IMR-90 (cell line): ENCODE measurements around the gene BUB1. TPM values are rescaled to one million over a fixed set of nuclear protein-coding genes. Genes with fewer than 3 reads are reported as not detected.

Source experiments
- ATAC-seq: fragments of 200-7000 bp; cut with Tn5 transposase; 2 replicates; pipeline ENCODE4 v1.9.1; 2020; ENCODE audit warnings: low read depth, mild to moderate bottlenecking, moderate library complexity
- BruUV-seq: library from RNA; stranded (reverse); fragments of 400-500 nt; replicated peaks from 2 replicates; lab custom pipeline; 2021; lab: Mats Ljungman, UMichigan
- CTCF ChIA-PET: fragments of 300-600 bp; formaldehyde crosslinking; extraction: SDS; loops from one replicate; lab custom pipeline; 2021; ENCODE audit warnings: antibody characterized with exemption; lab: Yijun Ruan, JAX
- POLR2A ChIA-PET: fragments of 300-600 bp; sonication (Branson Sonifier 250); formaldehyde crosslinking; loops from one replicate; lab custom pipeline; 2022; ENCODE audit warnings: antibody characterized with exemption; ENCODE audit not compliant: unreplicated experiment; lab: Charles Lee
- DNase-seq: peaks from one replicate; pipeline ENCODE4 v3.0.0; 2013
- H2AFZ ChIP-seq: replicated peaks from 2 replicates; pipeline ENCODE3; 2013; ENCODE audit warnings: low read length, mild to moderate bottlenecking; ENCODE audit not compliant: poor library complexity
- H2AK5ac ChIP-seq: 2 replicates; pipeline ENCODE4 v1.6.1; 2013; ENCODE audit warnings: low read depth, low read length, inconsistent platforms
- H2AK9ac ChIP-seq: replicated peaks from 2 replicates; pipeline ENCODE3; 2013; ENCODE audit warnings: mild to moderate bottlenecking, low read depth, low read length, moderate library complexity; ENCODE audit not compliant: poor library complexity
- H2BK120ac ChIP-seq: 2 replicates; pipeline ENCODE4 v1.6.1; 2013; ENCODE audit warnings: low read depth, low read length, inconsistent platforms
- H2BK15ac ChIP-seq: 3 replicates; pipeline ENCODE4 v1.6.1; 2013; ENCODE audit warnings: low read depth, low read length, inconsistent platforms
- H2BK20ac ChIP-seq: 2 replicates; pipeline ENCODE4 v1.6.1; 2013; ENCODE audit warnings: low read depth, mild to moderate bottlenecking, inconsistent platforms, low read length, moderate library complexity
- H2BK5ac ChIP-seq: 2 replicates; pipeline ENCODE4 v1.6.1; 2013; ENCODE audit warnings: mild to moderate bottlenecking, low read depth, low read length, inconsistent platforms; ENCODE audit not compliant: poor library complexity, severe bottlenecking
- H3K14ac ChIP-seq: replicated peaks from 2 replicates; pipeline ENCODE4 v1.6.1; 2013; ENCODE audit warnings: low read depth, low read length, inconsistent platforms
- H3K18ac ChIP-seq: 2 replicates; pipeline ENCODE4 v1.6.1; 2013; ENCODE audit warnings: low read depth, low read length, control low read depth
- H3K23ac ChIP-seq: 2 replicates; pipeline ENCODE4 v1.6.1; 2013; ENCODE audit warnings: low read depth, low read length, inconsistent platforms
- H3K27ac ChIP-seq: 2 replicates; pipeline ENCODE4 v1.5.1; 2013; ENCODE audit warnings: mild to moderate bottlenecking, control low read depth, low read length; ENCODE audit not compliant: insufficient read depth
- H3K27me3 ChIP-seq: 2 replicates; pipeline ENCODE4 v1.6.1; 2013; ENCODE audit warnings: low read length; ENCODE audit not compliant: control insufficient read depth, insufficient read depth
- H3K36me3 ChIP-seq: 2 replicates; pipeline ENCODE4 v1.6.1; 2013; ENCODE audit warnings: low read length, mixed read lengths; ENCODE audit not compliant: control insufficient read depth, insufficient read depth
- H3K4ac ChIP-seq: 2 replicates; pipeline ENCODE4 v1.6.1; 2013; ENCODE audit warnings: low read depth, low read length, inconsistent platforms
- H3K4me1 ChIP-seq: 2 replicates; pipeline ENCODE4 v1.6.1; 2013; ENCODE audit warnings: low read length, mixed read lengths; ENCODE audit not compliant: control insufficient read depth, insufficient read depth
- H3K4me2 ChIP-seq: 2 replicates; pipeline ENCODE4 v1.6.1; 2013; ENCODE audit warnings: low read depth, mild to moderate bottlenecking, control low read depth, low read length, moderate library complexity
- H3K4me3 ChIP-seq: 2 replicates; pipeline ENCODE4 v1.5.1; 2013; ENCODE audit warnings: low read depth, mild to moderate bottlenecking, control low read depth, low read length, moderate library complexity; ENCODE audit not compliant: insufficient read depth
- H3K56ac ChIP-seq: 2 replicates; pipeline ENCODE4 v1.6.1; 2013; ENCODE audit warnings: low read length, inconsistent platforms; ENCODE audit not compliant: insufficient read depth; ENCODE audit errors: extremely low read depth
- H3K79me1 ChIP-seq, 2 experiments: 2 replicates each; pipeline ENCODE4 v1.6.1; 2013; ENCODE audit warnings: low read length in 2 of 2, inconsistent platforms in 1 of 2, low read depth in 1 of 2
- H3K9ac ChIP-seq: 2 replicates; pipeline ENCODE4 v1.6.1; 2013; ENCODE audit warnings: low read depth, low read length, control low read depth
- H3K9me1 ChIP-seq: 2 replicates; pipeline ENCODE4 v1.6.1; 2013; ENCODE audit warnings: low read length, inconsistent platforms; ENCODE audit not compliant: insufficient read depth
- H3K9me3 ChIP-seq: 2 replicates; pipeline ENCODE4 v1.6.1; 2013; ENCODE audit warnings: low read length; ENCODE audit not compliant: control insufficient read depth, insufficient read depth
- H4K20me1 ChIP-seq: 2 replicates; pipeline ENCODE4 v1.6.1; 2013; ENCODE audit warnings: low read length, inconsistent platforms; ENCODE audit not compliant: insufficient read depth
- H4K5ac ChIP-seq: 2 replicates; pipeline ENCODE4 v1.6.1; 2013; ENCODE audit warnings: mild to moderate bottlenecking, low read depth, low read length, control low read depth
- H4K8ac ChIP-seq, 2 experiments: 2 replicates each; pipeline ENCODE4 v1.6.1; 2013; ENCODE audit warnings: low read depth in 2 of 2, low read length in 2 of 2, control low read depth in 1 of 2, inconsistent platforms in 1 of 2
- H4K91ac ChIP-seq: 2 replicates; pipeline ENCODE4 v1.6.1; 2013; ENCODE audit warnings: low read depth, low read length, inconsistent platforms; ENCODE audit not compliant: insufficient read depth
- BHLHE40 ChIP-seq: fragments of 150-350 bp; IDR thresholded peaks from 2 replicates; pipeline ENCODE4 v1.6.1; 2016; ENCODE audit warnings: mild to moderate bottlenecking, low read depth, low read length
- CEBPB ChIP-seq: IDR thresholded peaks from 2 replicates; pipeline ENCODE4 v1.6.1; 2012; ENCODE audit warnings: low read depth, low read length, improper control_type of control experiment
- CHD1 ChIP-seq: IDR thresholded peaks from 2 replicates; pipeline ENCODE4 v1.6.1; 2012; ENCODE audit warnings: low read depth, low read length, improper control_type of control experiment
- FOS ChIP-seq: fragments of 150-350 bp; IDR thresholded peaks from 2 replicates; pipeline ENCODE4 v1.6.1; 2016; ENCODE audit warnings: low read depth, low read length
- MAFK ChIP-seq: IDR thresholded peaks from 2 replicates; pipeline ENCODE4 v1.6.1; 2012; ENCODE audit warnings: low read depth, low read length, improper control_type of control experiment
- MAZ ChIP-seq: IDR thresholded peaks from 2 replicates; pipeline ENCODE4 v1.6.1; 2012; ENCODE audit warnings: low read depth, mild to moderate bottlenecking, low read length, improper control_type of control experiment, moderate library complexity, borderline replicate concordance
- MXI1 ChIP-seq: IDR thresholded peaks from 2 replicates; pipeline ENCODE4 v1.6.1; 2012; ENCODE audit warnings: low read depth, mild to moderate bottlenecking, low read length, moderate library complexity, borderline replicate concordance
- NFE2L2 ChIP-seq: fragments of 150-350 bp; IDR thresholded peaks from 2 replicates; pipeline ENCODE4 v1.6.1; 2016; ENCODE audit warnings: low read depth, mild to moderate bottlenecking, low read length
- POLR2A ChIP-seq: IDR thresholded peaks from 2 replicates; pipeline ENCODE4 v1.6.1; 2012; ENCODE audit warnings: mild to moderate bottlenecking, low read depth, low read length
- RAD21 ChIP-seq: IDR thresholded peaks from 2 replicates; pipeline ENCODE4 v1.6.1; 2012; ENCODE audit warnings: low read length, improper control_type of control experiment
- RCOR1 ChIP-seq: IDR thresholded peaks from 2 replicates; pipeline ENCODE4 v1.6.1; 2012; ENCODE audit warnings: mild to moderate bottlenecking, low read length, improper control_type of control experiment; ENCODE audit not compliant: insufficient replicate concordance
- RFX5 ChIP-seq: IDR thresholded peaks from 2 replicates; pipeline ENCODE4 v1.8.0; 2012; ENCODE audit warnings: low read depth, mild to moderate bottlenecking, low read length, moderate library complexity
- SMC3 ChIP-seq: fragments of 150-350 bp; IDR thresholded peaks from 2 replicates; pipeline ENCODE4 v1.6.1; 2016; ENCODE audit warnings: low read depth, mild to moderate bottlenecking, antibody characterized with exemption, low read length, moderate library complexity
- WGBS, 2 experiments: methylation state at CpG; one replicate each; pipeline versions ENCODE4 v1.1.5 to v1.1.7; 2013; ENCODE audit warnings: missing lambda C conversion rate in 2 of 2; ENCODE audit not compliant: insufficient read length in 1 of 2; ENCODE audit errors: extremely low coverage in 2 of 2; 5-methylcytosine and 5-hydroxymethylcytosine counted together
- dilution Hi-C: fragments of 300-500 bp; cut with HindIII; formaldehyde crosslinking; loops from one replicate; pipeline ENCODE4 v1.14.3; 2018; ENCODE audit warnings: low sequenced_read_pairs; ENCODE audit not compliant: unreplicated experiment
- in situ Hi-C: fragments of 300-500 bp; cut with MboI; formaldehyde crosslinking; loops from 3 replicates; pipeline ENCODE4 v1.14.3; 2019; ENCODE audit warnings: low sequenced_read_pairs, inconsistent platforms, mixed read lengths
- intact Hi-C: fragments of 100-400 bp; cut with micrococcal nuclease; formaldehyde crosslinking; loops from 2 replicates; pipeline ENCODE4 v1.10.0; 2022
- polyA plus RNA-seq, 3 experiments: library from polyadenylated mRNA; depleted of rRNA; stranded (reverse); fragments of >200 nt; gene quantifications; 2 replicates each; pipeline ENCODE4 v1.2.3, GENCODE V29; 2012; ENCODE audit warnings: low replicate concordance in 1 of 3
- total RNA-seq: library from RNA; depleted of rRNA; stranded (reverse); fragments of >200 nt; gene quantifications from 2 replicates; pipeline ENCODE4 v1.2.3, GENCODE V29; 2012
- TF ChIP-seq, protein P1 (sequence below): fragments of 150-350 bp; IDR thresholded peaks from 2 replicates; pipeline ENCODE4 v1.6.1; 2017; ENCODE audit warnings: mild to moderate bottlenecking, antibody characterized with exemption, low read length, low read depth
- TF ChIP-seq, protein P2 (sequence below): conservative IDR thresholded peaks from 2 replicates; pipeline ENCODE4 v1.5.1; 2012; ENCODE audit warnings: mild to moderate bottlenecking, low read depth, low read length, improper control_type of control experiment
- TF ChIP-seq, protein P3 (sequence below): fragments of 150-350 bp; IDR thresholded peaks from 2 replicates; pipeline ENCODE4 v1.6.1; 2016; ENCODE audit warnings: low read depth, mild to moderate bottlenecking, low read length, moderate library complexity, borderline replicate concordance

BUB1 gene
- total and polyA plus RNA-seq, 2 of the 4 experiments (the other 2 are of a cell fraction) = 19.6 to 43.4 TPM

DNA sequence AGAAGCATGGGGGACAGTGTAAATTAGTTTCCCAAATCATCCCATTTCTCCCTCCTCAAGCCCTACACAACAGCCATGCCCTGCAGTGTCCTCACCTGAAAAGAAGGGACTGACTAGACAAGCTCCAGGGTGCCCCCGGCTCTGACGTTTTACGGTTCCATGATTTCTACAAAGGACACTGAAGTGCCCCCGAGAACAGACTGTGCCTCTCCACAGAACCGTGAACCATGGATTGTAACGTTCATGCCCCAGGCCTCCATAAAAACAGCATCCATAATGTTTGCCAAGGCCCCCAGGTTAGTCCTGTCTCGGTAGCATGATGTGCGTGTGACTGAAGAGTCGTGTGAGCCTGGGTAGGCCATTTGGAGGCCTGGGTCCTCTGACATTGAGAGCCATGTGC lies 47.5 kb upstream of the BUB1 start:
- CTCF ChIA-PET = no interaction called here
- dilution Hi-C loops = no loop called here

More for the DNA sequence above, 47.5 kb upstream of the BUB1 start:
- Histone ChIP-seq H3K4ac (no peak overlapping the region), H2BK20ac (no peak overlapping the region), H3K9ac (no peak overlapping the region), H3K56ac (no peak overlapping the region), H4K8ac (no peak overlapping the region), H3K4me1 (no peaks in the 10 kb centered on the region), H3K23ac (no peak overlapping the region), H4K20me1 (no peaks in the 10 kb centered on the region), H3K14ac (no peak overlapping the region), H4K91ac (no peak overlapping the region), H3K4me3 (no peak overlapping the region), H2BK15ac (no peak overlapping the region), H2BK5ac (no peak overlapping the region), H2AK5ac (no peak overlapping the region), H3K9me1 (no peaks in the 10 kb centered on the region), H3K4me2 (no peak overlapping the region), H3K36me3 (no peaks in the 10 kb centered on the region), H3K27me3 (peaks cover 42% of the 10 kb centered on the region), H3K27ac (no peak overlapping the region), H2AFZ (no peak overlapping the region), H3K18ac (no peak overlapping the region), H3K9me3 (no peaks in the 10 kb centered on the region), H2AK9ac (no peak overlapping the region), H2BK120ac (no peak overlapping the region), H4K5ac (no peak overlapping the region), H3K79me1 (no peaks in the 10 kb centered on the region)
- no peak for ATAC-seq
- no peak for DNase-seq
- POLR2A ChIA-PET = no interaction called here
- in situ Hi-C loops = no loop called here
- TF ChIP-seq, protein P1, sequence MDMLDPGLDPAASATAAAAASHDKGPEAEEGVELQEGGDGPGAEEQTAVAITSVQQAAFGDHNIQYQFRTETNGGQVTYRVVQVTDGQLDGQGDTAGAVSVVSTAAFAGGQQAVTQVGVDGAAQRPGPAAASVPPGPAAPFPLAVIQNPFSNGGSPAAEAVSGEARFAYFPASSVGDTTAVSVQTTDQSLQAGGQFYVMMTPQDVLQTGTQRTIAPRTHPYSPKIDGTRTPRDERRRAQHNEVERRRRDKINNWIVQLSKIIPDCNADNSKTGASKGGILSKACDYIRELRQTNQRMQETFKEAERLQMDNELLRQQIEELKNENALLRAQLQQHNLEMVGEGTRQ = no peak
- no peak for TF ChIP-seq MAFK
- no peak for TF ChIP-seq MXI1
- TF ChIP-seq, protein P2, sequence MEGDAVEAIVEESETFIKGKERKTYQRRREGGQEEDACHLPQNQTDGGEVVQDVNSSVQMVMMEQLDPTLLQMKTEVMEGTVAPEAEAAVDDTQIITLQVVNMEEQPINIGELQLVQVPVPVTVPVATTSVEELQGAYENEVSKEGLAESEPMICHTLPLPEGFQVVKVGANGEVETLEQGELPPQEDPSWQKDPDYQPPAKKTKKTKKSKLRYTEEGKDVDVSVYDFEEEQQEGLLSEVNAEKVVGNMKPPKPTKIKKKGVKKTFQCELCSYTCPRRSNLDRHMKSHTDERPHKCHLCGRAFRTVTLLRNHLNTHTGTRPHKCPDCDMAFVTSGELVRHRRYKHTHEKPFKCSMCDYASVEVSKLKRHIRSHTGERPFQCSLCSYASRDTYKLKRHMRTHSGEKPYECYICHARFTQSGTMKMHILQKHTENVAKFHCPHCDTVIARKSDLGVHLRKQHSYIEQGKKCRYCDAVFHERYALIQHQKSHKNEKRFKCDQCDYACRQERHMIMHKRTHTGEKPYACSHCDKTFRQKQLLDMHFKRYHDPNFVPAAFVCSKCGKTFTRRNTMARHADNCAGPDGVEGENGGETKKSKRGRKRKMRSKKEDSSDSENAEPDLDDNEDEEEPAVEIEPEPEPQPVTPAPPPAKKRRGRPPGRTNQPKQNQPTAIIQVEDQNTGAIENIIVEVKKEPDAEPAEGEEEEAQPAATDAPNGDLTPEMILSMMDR = no peak
- no peak for TF ChIP-seq BHLHE40
- TF ChIP-seq FOS = no peak
- TF ChIP-seq SMC3 = no peak
- TF ChIP-seq CEBPB = no peak
- no peak for TF ChIP-seq RAD21
- no peak for TF ChIP-seq RCOR1
- TF ChIP-seq POLR2A = no peak
- TF ChIP-seq CHD1 = no peak
- no peak for TF ChIP-seq RFX5
- TF ChIP-seq MAZ = no peak
- TF ChIP-seq NFE2L2 = no peak
- TF ChIP-seq, protein P3, sequence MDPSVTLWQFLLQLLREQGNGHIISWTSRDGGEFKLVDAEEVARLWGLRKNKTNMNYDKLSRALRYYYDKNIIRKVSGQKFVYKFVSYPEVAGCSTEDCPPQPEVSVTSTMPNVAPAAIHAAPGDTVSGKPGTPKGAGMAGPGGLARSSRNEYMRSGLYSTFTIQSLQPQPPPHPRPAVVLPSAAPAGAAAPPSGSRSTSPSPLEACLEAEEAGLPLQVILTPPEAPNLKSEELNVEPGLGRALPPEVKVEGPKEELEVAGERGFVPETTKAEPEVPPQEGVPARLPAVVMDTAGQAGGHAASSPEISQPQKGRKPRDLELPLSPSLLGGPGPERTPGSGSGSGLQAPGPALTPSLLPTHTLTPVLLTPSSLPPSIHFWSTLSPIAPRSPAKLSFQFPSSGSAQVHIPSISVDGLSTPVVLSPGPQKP = no peak
- intact Hi-C loops = no loop called here
- BruUV-seq = no TSS peak
- 87% methylated on average over 3 of the region's 9 CpGs; no CpG with 5 or more reads in 1 of the 2 experiments for WGBS, 2 experiments
